Heart left ventricle (tissue), 13 donors: ENCODE results near the gene PPT2.

Experiments used
- POLR2A ChIP-seq, 2 donors: fragments of 450-650 bp; IDR thresholded peaks; one replicate each; pipeline ENCODE4 v1.6.1; 2017; ENCODE audit warnings: antibody characterized with exemption in 2 of 2, mild to moderate bottlenecking in 2 of 2, moderate library complexity in 2 of 2
- TF ChIP-seq, protein P1 (sequence below), 12 donors: fragments of 200-600 bp; sonication (generic) in 4 of 12; IDR thresholded peaks; one replicate each; pipeline versions ENCODE4 v1.5.0 to v1.8.0; 2018 to 2022; ENCODE audit warnings: antibody characterized with exemption in 12 of 12, mild to moderate bottlenecking in 5 of 12
- donor health status: ischemic (EF 13 %, LVEDD 7.1; RV severe dilation, severe dysfunction).
- donor health status: DM: no; HTN: yes; CAD: no.
- donor health status: DM: no; HTN: no; CAD: no.
- donor health status: ischemic (EF 25% LVEDD 6.9; RV normal size, moderate dysfunction).
- donor health status: ischemic (EF 25% LVEDD 5.7; RV mildly dilated, moderate dysfunction).
- donor health status: ischemic (EF 35%, LVEDD 5.7; RV mildly dilated, moderate dysfunction).
- donor health status: nonischemic (EF 11% LVEDD 7.7; RV severe dilation, severe dysfunction).
- donor health status: DM: yes; HTN: yes; CAD: no.
- donor health status: PGD.
- donor health status: ischemic (EF 29% LVEDD 5.4; RV normal size, mild dysfunction).
- donor health status: nonischemic (EF 23%, LVEDD 6.1; RV moderate dilation, normal function).

DNA sequence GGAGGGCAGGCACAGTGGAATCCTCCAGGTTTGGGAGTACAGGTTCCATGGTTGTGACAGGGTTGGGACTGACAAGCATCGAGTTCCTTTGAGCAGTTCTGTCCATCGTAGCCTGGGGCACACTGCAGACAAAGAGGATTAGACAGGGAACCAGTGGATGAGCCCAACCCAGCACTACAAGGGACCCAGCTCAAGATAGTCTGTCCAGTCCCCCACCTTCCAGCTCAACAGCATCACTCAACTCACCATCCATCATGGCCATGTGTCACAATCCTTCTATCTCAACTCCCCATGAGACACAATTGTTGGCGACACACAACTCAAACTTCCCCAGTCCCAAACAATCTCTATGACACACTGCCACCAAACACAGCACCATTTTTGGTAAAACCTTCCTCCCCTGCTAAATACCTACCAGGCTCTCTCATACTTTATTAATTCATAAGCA lies 50.4 kb downstream of the PPT2 start:
- TF ChIP-seq, protein P1, sequence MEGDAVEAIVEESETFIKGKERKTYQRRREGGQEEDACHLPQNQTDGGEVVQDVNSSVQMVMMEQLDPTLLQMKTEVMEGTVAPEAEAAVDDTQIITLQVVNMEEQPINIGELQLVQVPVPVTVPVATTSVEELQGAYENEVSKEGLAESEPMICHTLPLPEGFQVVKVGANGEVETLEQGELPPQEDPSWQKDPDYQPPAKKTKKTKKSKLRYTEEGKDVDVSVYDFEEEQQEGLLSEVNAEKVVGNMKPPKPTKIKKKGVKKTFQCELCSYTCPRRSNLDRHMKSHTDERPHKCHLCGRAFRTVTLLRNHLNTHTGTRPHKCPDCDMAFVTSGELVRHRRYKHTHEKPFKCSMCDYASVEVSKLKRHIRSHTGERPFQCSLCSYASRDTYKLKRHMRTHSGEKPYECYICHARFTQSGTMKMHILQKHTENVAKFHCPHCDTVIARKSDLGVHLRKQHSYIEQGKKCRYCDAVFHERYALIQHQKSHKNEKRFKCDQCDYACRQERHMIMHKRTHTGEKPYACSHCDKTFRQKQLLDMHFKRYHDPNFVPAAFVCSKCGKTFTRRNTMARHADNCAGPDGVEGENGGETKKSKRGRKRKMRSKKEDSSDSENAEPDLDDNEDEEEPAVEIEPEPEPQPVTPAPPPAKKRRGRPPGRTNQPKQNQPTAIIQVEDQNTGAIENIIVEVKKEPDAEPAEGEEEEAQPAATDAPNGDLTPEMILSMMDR (IDR thresholded peaks at IDR 0.05), result no peak
- TF ChIP-seq POLR2A (IDR thresholded peaks at IDR 0.05), result no peak
